Caco-2 (cell line): Measurements from ENCODE around the gene RPL12. TPM values are rescaled to one million over a fixed set of nuclear protein-coding genes. Genes with fewer than 3 reads are reported as not detected.

ENCODE experiments used
- BruUV-seq: library from RNA; stranded (reverse); fragments of 400-500 nt; replicated peaks from 2 replicates; lab custom pipeline; 2021; lab: Mats Ljungman, UMichigan
- CTCF ChIA-PET: fragments of 300-600 bp; sonication (Branson Sonifier 250); formaldehyde crosslinking; loops from one replicate; lab custom pipeline; 2022; ENCODE audit warnings: antibody characterized with exemption; lab: Charles Lee
- POLR2A ChIA-PET: fragments of 300-600 bp; sonication (Branson Sonifier 250); formaldehyde crosslinking; loops from one replicate; lab custom pipeline; 2022; ENCODE audit warnings: antibody characterized with exemption; lab: Charles Lee
- DNase-seq, 2 experiments: peaks; one replicate each; pipeline versions ENCODE4 v3.0.0 to v3.0.0-alpha.2; 2020 to 2022
- H3K27me3 ChIP-seq: replicated peaks from 2 replicates; pipeline ENCODE4 v1.6.0; 2011; ENCODE audit warnings: low read length; ENCODE audit not compliant: control insufficient read depth, insufficient read depth
- H3K36me3 ChIP-seq: 2 replicates; pipeline ENCODE4 v1.5.1; 2011; ENCODE audit warnings: low read length; ENCODE audit not compliant: control insufficient read depth, insufficient read depth
- H3K4me1 ChIP-seq: fragments of 250-450 bp; sonication (Bioruptor Pico); 2 replicates; pipeline ENCODE4 v1.5.1; 2020; ENCODE audit warnings: mild to moderate bottlenecking
- H3K4me3 ChIP-seq: 2 replicates; pipeline ENCODE4 v1.5.1; 2011; ENCODE audit warnings: low read depth, mild to moderate bottlenecking, control low read depth, low read length
- H3K9me3 ChIP-seq: fragments of 250-450 bp; sonication (Bioruptor Pico); 2 replicates; pipeline ENCODE4 v1.5.1; 2020; ENCODE audit warnings: mild to moderate bottlenecking, moderate library complexity
- H3K27ac Mint-ChIP-seq: one replicate; pipeline ENCODE4 v1.8.0; 2022; ENCODE audit warnings: mixed read lengths; ENCODE audit not compliant: unreplicated experiment
- H3K27me3 Mint-ChIP-seq: one replicate; pipeline ENCODE4 v1.8.0; 2022; ENCODE audit warnings: mixed read lengths; ENCODE audit not compliant: insufficient read depth, unreplicated experiment
- H3K36me3 Mint-ChIP-seq: one replicate; pipeline ENCODE4 v1.8.0; 2022; ENCODE audit warnings: mild to moderate bottlenecking, mixed read lengths; ENCODE audit not compliant: insufficient read depth, unreplicated experiment
- H3K4me1 Mint-ChIP-seq: one replicate; pipeline ENCODE4 v1.8.0; 2022; ENCODE audit warnings: low read depth, mixed read lengths; ENCODE audit not compliant: unreplicated experiment
- H3K4me3 Mint-ChIP-seq: one replicate; pipeline ENCODE4 v1.8.0; 2022; ENCODE audit warnings: mild to moderate bottlenecking, moderate library complexity, mixed read lengths; ENCODE audit not compliant: unreplicated experiment
- H3K9me3 Mint-ChIP-seq: one replicate; pipeline ENCODE4 v1.8.0; 2022; ENCODE audit warnings: mixed read lengths; ENCODE audit not compliant: unreplicated experiment
- intact Hi-C: fragments of 100-400 bp; cut with micrococcal nuclease; formaldehyde crosslinking; loops from one replicate; pipeline ENCODE4 v1.10.0; 2022; ENCODE audit not compliant: unreplicated experiment
- total RNA-seq: library from RNA; stranded (reverse); gene quantifications from 2 replicates; pipeline ENCODE4 v1.2.3, GENCODE V29; 2022
- TF ChIP-seq, protein P1 (sequence below), 2 experiments: fragments of 200-600 bp in 1 of 2; IDR thresholded peaks; 1 replicate in 1 of 2; 2 replicates in 1 of 2; pipeline versions ENCODE4 v1.5.1 to v1.8.0; 2011 to 2022; ENCODE audit warnings: antibody characterized with exemption in 1 of 2, control low read depth in 1 of 2, inconsistent platforms in 1 of 2, low read depth in 1 of 2, low read length in 1 of 2, mild to moderate bottlenecking in 1 of 2, moderate library complexity in 1 of 2; ENCODE audit not compliant: insufficient read depth in 1 of 2, severe bottlenecking in 1 of 2, unreplicated experiment in 1 of 2

RPL12 gene
- total RNA-seq, 1 experiment from 2014 or later, result 1,592 TPM

DNA sequence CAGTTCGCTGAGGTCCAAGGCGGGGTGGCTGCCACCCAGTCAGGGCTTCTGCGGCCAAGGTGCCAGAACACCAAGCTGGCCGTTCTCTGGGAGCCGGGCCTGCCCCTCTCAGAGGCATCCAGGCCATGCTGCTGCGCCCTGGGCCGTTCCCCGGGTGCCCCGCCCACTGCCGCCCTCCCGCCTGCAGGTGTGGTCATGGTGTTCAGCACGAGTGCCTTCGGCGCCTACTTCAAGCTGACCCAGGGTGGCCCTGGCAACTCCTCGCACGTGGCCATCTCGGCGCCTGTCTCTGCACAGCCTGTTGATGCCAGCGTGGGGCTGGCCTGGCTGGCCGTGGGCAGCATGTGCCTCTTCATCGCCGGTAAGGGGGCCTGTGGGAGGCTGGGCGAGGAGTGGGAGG, 46.6 kb downstream of the RPL12 start:
- intact Hi-C loops, result no loop called here

DNA sequence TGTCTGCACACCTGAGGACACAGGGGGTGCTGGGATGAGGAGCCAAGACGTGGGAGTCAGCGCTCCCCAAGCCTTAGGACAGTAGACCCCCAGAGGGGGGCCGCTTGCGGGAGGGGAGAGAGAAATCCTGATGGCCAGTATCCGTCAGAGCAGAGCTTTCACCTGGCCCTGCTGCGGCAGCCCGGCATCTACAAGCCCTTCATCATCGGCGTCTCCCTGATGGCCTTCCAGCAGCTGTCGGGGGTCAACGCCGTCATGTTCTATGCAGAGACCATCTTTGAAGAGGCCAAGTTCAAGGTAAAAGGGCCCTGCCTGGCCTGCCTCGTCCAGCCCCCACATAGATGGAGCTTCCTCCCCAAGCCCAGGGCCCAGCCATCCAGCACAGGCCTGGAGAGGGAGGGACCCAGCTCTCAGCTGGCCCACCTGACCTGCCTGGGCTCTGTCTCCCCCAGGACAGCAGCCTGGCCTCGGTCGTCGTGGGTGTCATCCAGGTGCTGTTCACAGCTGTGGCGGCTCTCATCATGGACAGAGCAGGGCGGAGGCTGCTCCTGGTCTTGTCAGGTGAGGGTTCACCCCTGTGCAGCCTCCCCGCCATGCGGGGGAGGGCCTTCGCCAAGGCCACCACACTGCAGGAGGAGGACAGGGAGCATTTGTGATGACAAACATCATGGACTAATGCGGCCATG, 47.6 kb downstream of the RPL12 start:
- Histone ChIP-seq H3K27me3 (no peaks in the 10 kb centered on the region), H3K36me3 (peaks cover 2% of the 10 kb centered on the region), H3K4me1 (peaks cover 5% of the 10 kb centered on the region), H3K9me3 (no peaks in the 10 kb centered on the region), H3K4me3 (no peak overlapping the region)
- no peak overlapping the region for H3K27ac Mint-ChIP-seq
- no TSS peak for BruUV-seq
- H3K27me3 Mint-ChIP-seq, result no peaks in the 10 kb centered on the region
- CTCF ChIA-PET, result no interaction called here
- intact Hi-C loops, result no loop called here
- POLR2A ChIA-PET, result interaction anchor here (1.1 to 1.2 kb wide), 2 partner anchors 11 to 16 kb away, joined by 3 read pairs; no protein-coding TSS in a partner anchor
- DNase-seq, result no peak
- peaks cover 73% of the 10 kb centered on the region for H3K36me3 Mint-ChIP-seq
- peaks cover 9% of the 10 kb centered on the region for H3K4me1 Mint-ChIP-seq
- no peaks in the 10 kb centered on the region for H3K9me3 Mint-ChIP-seq
- no peak overlapping the region for H3K4me3 Mint-ChIP-seq
- TF ChIP-seq, protein P1, sequence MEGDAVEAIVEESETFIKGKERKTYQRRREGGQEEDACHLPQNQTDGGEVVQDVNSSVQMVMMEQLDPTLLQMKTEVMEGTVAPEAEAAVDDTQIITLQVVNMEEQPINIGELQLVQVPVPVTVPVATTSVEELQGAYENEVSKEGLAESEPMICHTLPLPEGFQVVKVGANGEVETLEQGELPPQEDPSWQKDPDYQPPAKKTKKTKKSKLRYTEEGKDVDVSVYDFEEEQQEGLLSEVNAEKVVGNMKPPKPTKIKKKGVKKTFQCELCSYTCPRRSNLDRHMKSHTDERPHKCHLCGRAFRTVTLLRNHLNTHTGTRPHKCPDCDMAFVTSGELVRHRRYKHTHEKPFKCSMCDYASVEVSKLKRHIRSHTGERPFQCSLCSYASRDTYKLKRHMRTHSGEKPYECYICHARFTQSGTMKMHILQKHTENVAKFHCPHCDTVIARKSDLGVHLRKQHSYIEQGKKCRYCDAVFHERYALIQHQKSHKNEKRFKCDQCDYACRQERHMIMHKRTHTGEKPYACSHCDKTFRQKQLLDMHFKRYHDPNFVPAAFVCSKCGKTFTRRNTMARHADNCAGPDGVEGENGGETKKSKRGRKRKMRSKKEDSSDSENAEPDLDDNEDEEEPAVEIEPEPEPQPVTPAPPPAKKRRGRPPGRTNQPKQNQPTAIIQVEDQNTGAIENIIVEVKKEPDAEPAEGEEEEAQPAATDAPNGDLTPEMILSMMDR (IDR thresholded peaks at IDR 0.05; ENCODE audit: insufficient read depth in 1 of 2, low read depth in 1 of 2, low read length in 1 of 2, severe bottlenecking in 1 of 2, unreplicated experiment in 1 of 2), result no peak

More for the DNA sequence above, 46.6 kb downstream of the RPL12 start:
- Mint-ChIP-seq H3K4me3 (no peak overlapping the region), H3K36me3 (peaks cover 63% of the 10 kb centered on the region), H3K27ac (no peak overlapping the region), H3K27me3 (no peaks in the 10 kb centered on the region), H3K4me1 (peaks cover 9% of the 10 kb centered on the region), H3K9me3 (no peaks in the 10 kb centered on the region)
- H3K4me3 ChIP-seq, result no peak overlapping the region
- H3K36me3 ChIP-seq, result peaks cover 2% of the 10 kb centered on the region
- H3K27me3 ChIP-seq, result no peaks in the 10 kb centered on the region
- DNase-seq, result no peak
- TF ChIP-seq, protein P1 (IDR thresholded peaks at IDR 0.05; ENCODE audit: insufficient read depth in 1 of 2, low read depth in 1 of 2, low read length in 1 of 2, severe bottlenecking in 1 of 2, unreplicated experiment in 1 of 2), result no peak
- BruUV-seq, result no TSS peak
- no peaks in the 10 kb centered on the region for H3K4me1 ChIP-seq
- ChIA-PET CTCF (no interaction called here), POLR2A (interaction anchor here (1.1 to 1.2 kb wide), 2 partner anchors 12 to 17 kb away, joined by 3 read pairs; no protein-coding TSS in a partner anchor)
- no peaks in the 10 kb centered on the region for H3K9me3 ChIP-seq

DNA sequence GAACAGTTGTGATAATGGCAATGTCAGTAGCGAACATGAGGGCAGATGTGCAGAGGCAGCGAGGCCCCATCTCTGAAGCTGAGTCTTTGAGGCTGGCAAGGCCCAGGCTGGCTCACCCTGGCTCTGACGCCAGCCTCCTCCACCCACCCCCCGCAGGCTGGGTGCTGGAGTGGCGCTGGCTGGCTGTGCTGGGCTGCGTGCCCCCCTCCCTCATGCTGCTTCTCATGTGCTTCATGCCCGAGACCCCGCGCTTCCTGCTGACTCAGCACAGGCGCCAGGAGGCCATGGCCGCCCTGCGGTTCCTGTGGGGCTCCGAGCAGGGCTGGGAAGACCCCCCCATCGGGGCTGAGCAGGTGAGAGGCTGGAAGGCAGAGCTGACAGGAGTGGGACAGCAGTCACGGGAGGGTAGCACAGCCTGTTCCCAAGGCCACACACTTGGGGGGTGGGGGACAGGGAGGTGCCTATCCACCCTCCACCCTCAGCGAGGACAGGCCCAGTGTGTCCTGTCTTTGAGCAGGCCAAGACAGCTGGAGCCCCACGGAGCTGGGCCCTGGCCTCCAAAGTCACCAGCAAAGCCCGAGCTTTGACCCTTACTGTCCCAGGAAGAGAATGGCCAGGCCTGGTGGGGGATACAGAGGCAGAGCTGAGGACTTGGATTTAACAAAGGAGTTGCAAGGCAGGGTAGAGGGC, 48.7 kb downstream of the RPL12 start:
- peaks cover 79% of the 10 kb centered on the region for H3K36me3 Mint-ChIP-seq
- Histone ChIP-seq H3K36me3 (peaks cover 2% of the 10 kb centered on the region), H3K4me1 (peaks cover 9% of the 10 kb centered on the region), H3K27me3 (no peaks in the 10 kb centered on the region), H3K4me3 (no peak overlapping the region), H3K9me3 (no peaks in the 10 kb centered on the region)
- intact Hi-C loops, result no loop called here
- H3K4me3 Mint-ChIP-seq, result no peak overlapping the region
- ChIA-PET POLR2A (interaction anchor here (0.5 kb wide), 1 partner anchor 41 kb away, joined by 3 read pairs; no protein-coding TSS in a partner anchor), CTCF (no interaction called here)
- BruUV-seq, result no TSS peak
- no peak for DNase-seq
- TF ChIP-seq, protein P1 (IDR thresholded peaks at IDR 0.05; ENCODE audit: insufficient read depth in 1 of 2, low read depth in 1 of 2, low read length in 1 of 2, severe bottlenecking in 1 of 2, unreplicated experiment in 1 of 2), result no peak
- H3K27ac Mint-ChIP-seq, result no peak overlapping the region
- H3K4me1 Mint-ChIP-seq, result peaks cover 9% of the 10 kb centered on the region
- no peaks in the 10 kb centered on the region for H3K27me3 Mint-ChIP-seq
- H3K9me3 Mint-ChIP-seq, result no peaks in the 10 kb centered on the region
